Measurements from ENCODE around the gene ANKRD13C.

The ANKRD13C gene

GRCh38 chr1:70299472-70299871, 55.0 kb downstream of the ANKRD13C start:
- no peak for DNase-seq (ENCODE audit: extremely low read depth in 1 of 2, low read depth in 1 of 2)

DNA sequence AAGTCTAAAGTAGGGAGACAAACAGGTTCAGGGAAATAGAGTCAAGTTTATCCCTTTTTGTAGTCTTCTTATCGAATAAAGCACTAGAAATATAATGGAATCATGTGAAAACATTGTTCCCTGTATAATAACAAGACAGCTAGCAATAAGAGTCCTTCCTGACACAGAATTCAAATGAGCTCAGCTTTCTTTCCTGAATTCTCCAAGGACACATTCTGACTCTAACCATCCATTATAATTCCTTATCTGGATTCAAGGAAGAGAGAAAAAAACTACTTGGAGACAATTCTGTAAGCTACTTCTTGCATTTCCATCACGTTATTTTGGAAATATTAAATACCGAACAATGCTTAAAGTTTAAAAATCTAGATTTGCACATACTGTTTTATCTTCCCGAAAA, 58.8 kb downstream of the ANKRD13C start:
- DNase-seq (ENCODE audit: extremely low read depth in 1 of 2, low read depth in 1 of 2) = no peak

DNA sequence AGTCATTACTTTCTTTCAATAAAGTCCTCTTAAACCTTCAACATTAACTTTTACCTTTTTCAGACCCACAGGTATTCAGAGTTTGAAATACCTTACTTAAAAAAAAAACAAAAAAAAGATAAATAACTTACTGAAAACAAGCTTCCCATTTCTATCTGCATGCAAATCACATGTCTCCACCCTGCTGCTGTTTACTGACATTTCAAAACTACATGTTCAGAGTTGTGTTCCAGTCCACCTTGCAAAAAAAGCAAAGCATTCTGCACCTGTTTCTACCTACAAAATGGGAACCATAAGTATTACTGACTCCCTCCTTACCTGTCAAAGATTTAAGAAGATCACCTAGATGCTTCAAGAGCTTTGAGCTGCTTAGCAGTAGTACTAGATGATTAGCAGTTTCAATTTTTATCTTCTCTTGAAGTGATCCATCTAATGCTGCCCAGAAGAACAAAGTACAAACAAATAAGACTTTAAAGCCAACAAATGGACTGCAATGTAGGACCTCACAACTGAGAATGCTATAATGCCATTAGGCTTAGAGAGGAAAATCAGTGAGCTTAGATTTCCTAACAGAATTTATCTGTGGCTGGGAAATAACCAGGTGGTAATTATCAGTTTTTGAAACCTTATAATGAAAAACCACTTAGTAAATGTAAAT, 61.2 kb downstream of the ANKRD13C start:
- DNase-seq (ENCODE audit: extremely low read depth in 1 of 2, low read depth in 1 of 2) = no peak

DNA sequence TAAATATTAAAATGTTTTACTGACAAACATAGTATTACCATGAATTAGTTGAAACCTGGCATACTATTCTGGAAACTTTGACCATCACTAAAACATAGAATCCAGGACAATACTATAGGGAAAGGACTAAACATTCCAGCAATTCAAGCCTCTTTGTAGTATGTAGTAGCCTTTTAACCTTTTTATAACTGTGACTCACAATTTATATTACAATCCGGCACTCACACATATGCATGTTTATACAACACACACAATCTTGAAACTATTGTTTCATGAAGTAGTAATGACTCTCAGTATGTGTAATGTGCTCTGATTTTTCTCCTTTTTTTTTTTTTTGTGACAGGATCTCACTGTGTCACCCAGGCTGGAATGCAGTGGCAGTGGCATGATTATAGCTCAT, 64.3 kb downstream of the ANKRD13C start:
- DNase-seq (ENCODE audit: extremely low read depth in 1 of 2, low read depth in 1 of 2) = no peak

- no peak for DNase-seq (ENCODE audit: extremely low read depth in 1 of 2, low read depth in 1 of 2)
Measured at GRCh38 chr1:70288166-70288565, 66.4 kb downstream of the ANKRD13C start.

DNA sequence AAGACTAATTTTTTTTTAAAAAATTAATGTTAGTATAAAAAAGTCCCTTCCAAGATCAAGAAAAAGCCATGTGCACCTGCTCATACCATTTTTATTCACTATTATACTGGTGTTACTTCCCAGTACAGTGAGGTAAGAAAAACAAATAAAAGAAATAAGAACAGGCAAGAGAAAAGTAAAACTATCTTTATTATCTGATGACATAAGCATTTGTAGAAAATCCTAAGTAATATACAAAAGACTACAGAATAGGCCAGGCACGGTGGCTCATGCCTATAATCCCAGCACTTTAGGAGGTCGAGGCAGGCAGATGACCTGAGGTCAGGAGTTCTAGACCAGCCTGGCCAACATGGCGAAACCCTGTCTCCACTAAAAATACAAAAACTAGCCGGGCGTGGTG, 68.1 kb downstream of the ANKRD13C start:
- DNase-seq (ENCODE audit: extremely low read depth in 1 of 2, low read depth in 1 of 2) = no peak

- DNase-seq (ENCODE audit: extremely low read depth in 1 of 2, low read depth in 1 of 2) = no peak
Measured at GRCh38 chr1:70284366-70284765, 70.2 kb downstream of the ANKRD13C start.

GRCh38 chr1:70278710-70279109, 75.8 kb downstream of the ANKRD13C start:
- DNase-seq (ENCODE audit: extremely low read depth in 1 of 2, low read depth in 1 of 2) = no peak

GRCh38 chr1:70277875-70278274, 76.6 kb downstream of the ANKRD13C start:
- DNase-seq (ENCODE audit: extremely low read depth in 1 of 2, low read depth in 1 of 2) = no peak

- no peak for DNase-seq (ENCODE audit: extremely low read depth in 1 of 2, low read depth in 1 of 2)
Measured at GRCh38 chr1:70265946-70266345, 88.6 kb downstream of the ANKRD13C start.

- DNase-seq (ENCODE audit: extremely low read depth in 1 of 2, low read depth in 1 of 2) = no peak
Measured at GRCh38 chr1:70264839-70265238, 89.7 kb downstream of the ANKRD13C start.

GRCh38 chr1:70256664-70257063, 97.9 kb downstream of the ANKRD13C start:
- no peak for DNase-seq (ENCODE audit: extremely low read depth in 1 of 2, low read depth in 1 of 2)

- DNase-seq (ENCODE audit: extremely low read depth in 1 of 2, low read depth in 1 of 2) = no peak
Measured at GRCh38 chr1:70248729-70249128, 105.8 kb downstream of the ANKRD13C start.

GRCh38 chr1:70247768-70248167, 106.8 kb downstream of the ANKRD13C start:
- DNase-seq (ENCODE audit: extremely low read depth in 1 of 2, low read depth in 1 of 2) = no peak

- DNase-seq (ENCODE audit: extremely low read depth in 1 of 2, low read depth in 1 of 2) = no peak
Measured at GRCh38 chr1:70247122-70247521, 107.4 kb downstream of the ANKRD13C start.

DNA sequence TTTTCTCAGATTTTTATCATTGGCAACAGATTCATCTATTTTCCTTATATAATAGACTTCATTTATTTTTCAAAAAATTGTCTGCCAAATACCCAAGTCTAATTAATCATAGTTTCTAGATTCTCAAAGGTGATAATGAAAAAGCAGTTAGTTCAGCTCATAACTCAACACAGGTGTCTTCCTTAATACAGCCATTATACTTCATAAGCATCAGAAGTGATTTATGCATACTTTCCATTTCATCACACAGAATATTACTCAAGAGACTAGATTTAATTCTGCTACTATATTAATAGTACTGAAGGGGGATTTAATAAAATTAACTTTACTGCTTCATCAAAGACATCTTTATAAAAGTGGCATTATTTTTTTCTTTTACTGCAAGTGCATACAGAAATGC, 114.6 kb downstream of the ANKRD13C start:
- DNase-seq (ENCODE audit: extremely low read depth in 1 of 2, low read depth in 1 of 2) = no peak

GRCh38 chr1:70234733-70235132, 119.8 kb downstream of the ANKRD13C start:
- DNase-seq (ENCODE audit: extremely low read depth in 1 of 2, low read depth in 1 of 2) = no peak

DNA sequence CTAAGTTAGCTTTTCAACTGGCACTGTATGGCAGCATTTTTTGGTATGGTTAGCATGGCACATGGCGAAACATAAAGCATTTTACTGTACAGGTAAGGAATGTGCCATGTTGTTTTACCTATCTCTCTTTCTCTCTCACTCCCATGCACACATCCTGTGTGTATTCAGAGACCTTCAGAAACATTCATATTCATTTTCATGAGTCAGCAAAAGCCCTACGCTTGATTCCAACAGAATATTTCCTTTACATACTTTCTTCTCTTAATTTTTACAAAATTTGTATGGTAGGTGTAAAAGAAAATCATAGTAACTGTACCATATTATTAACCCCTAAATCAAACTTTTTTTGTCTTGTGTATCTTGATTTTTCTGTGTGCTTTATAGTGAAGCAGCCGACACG, 123.0 kb downstream of the ANKRD13C start:
- no peak for DNase-seq (ENCODE audit: extremely low read depth in 1 of 2, low read depth in 1 of 2)

DNA sequence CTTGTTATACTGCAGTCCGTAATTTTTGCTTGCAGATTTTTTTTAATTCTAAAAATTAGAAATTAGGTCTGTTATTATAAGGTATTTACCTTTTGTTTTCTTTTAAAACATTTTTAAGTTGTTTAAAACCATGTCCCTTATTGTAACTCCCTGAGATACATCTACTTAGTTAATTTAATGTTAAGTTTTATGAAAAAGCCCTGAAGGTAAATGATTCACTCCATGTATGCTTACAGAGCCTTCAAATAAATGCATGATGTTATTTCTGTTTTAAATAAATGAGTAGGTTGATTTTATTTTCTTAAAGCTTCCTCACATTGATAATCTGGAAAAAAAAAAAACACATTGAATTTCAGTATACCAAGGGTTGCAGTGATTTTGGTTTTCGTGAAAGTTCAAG, 125.9 kb downstream of the ANKRD13C start:
- no peak for DNase-seq (ENCODE audit: extremely low read depth in 1 of 2, low read depth in 1 of 2)

GRCh38 chr1:70227439-70227838, 127.1 kb downstream of the ANKRD13C start:
- no peak for DNase-seq (ENCODE audit: extremely low read depth in 1 of 2, low read depth in 1 of 2)

DNA sequence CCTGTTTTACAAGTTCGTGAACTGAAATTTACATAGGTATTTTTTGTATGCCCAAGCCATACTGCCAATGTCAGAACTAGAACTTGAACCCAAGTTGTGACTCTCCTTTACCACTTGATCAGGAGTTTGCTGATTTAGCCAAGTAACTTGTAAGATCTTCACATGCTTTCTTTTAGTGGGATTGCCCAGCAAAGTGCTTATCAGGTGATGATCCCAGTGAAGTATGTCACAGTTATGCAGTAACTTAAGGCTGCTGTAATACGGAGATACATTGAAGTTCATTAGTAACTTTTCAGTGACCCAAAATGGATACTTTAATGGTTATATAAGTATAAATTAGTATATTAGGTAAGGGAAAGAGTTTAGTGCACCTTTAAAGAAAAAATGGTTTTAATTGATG, 129.6 kb downstream of the ANKRD13C start:
- no peak for DNase-seq (ENCODE audit: extremely low read depth in 1 of 2, low read depth in 1 of 2)

GRCh38 chr1:70222716-70223235, 131.7 kb downstream of the ANKRD13C start:
- DNase-seq (ENCODE audit: extremely low read depth in 1 of 2, low read depth in 1 of 2) = no peak
